NCI-H2081 treated with DMSO at 0.1 percent for 48 hours (cell line): ENCODE results near the gene NTN1.

Experiments used
- DNase-seq: peaks from one replicate; lab custom pipeline; 2025; lab: John Stamatoyannopoulos, UW

The NTN1 gene

GRCh38 chr17:9195961-9196670 lies 174.8 kb downstream of the NTN1 start:
- no peak for DNase-seq

GRCh38 chr17:9199571-9200551 lies 178.6 kb downstream of the NTN1 start:
- DNase-seq: no peak

GRCh38 chr17:9200699-9201359 lies 179.5 kb downstream of the NTN1 start:
- DNase-seq: no peak

- no peak for DNase-seq
Observed at GRCh38 chr17:9202532-9202931, 181.2 kb downstream of the NTN1 start.

GRCh38 chr17:9203771-9204425 lies 182.6 kb downstream of the NTN1 start:
- DNase-seq: no peak

GRCh38 chr17:9204637-9205329 lies 183.5 kb downstream of the NTN1 start:
- DNase-seq: no peak

GRCh38 chr17:9205520-9206409 lies 184.5 kb downstream of the NTN1 start:
- DNase-seq: no peak

GRCh38 chr17:9206410-9206703 lies 185.0 kb downstream of the NTN1 start:
- no peak for DNase-seq

GRCh38 chr17:9206741-9207332 lies 185.5 kb downstream of the NTN1 start:
- no peak for DNase-seq

GRCh38 chr17:9208381-9209105 lies 187.2 kb downstream of the NTN1 start:
- no peak for DNase-seq

- DNase-seq: no peak
Observed at GRCh38 chr17:9209347-9209746, 188.0 kb downstream of the NTN1 start.

GRCh38 chr17:9209781-9210370 lies 188.6 kb downstream of the NTN1 start:
- no peak for DNase-seq

GRCh38 chr17:9211133-9211765 lies 189.9 kb downstream of the NTN1 start:
- no peak for DNase-seq

- no peak for DNase-seq
Observed at GRCh38 chr17:9212376-9213302, 191.3 kb downstream of the NTN1 start.

- DNase-seq: no peak
Observed at GRCh38 chr17:9213303-9213640, 192.0 kb downstream of the NTN1 start.

- DNase-seq: no peak
Observed at GRCh38 chr17:9215465-9215864, 194.2 kb downstream of the NTN1 start.

GRCh38 chr17:9217151-9218056 lies 196.1 kb downstream of the NTN1 start:
- no peak for DNase-seq
